GM12878 (cell line): ENCODE data around the gene GFI1. TPM values are rescaled to one million over a fixed set of nuclear protein-coding genes. Genes with fewer than 3 reads are reported as not detected.

Experiments
- ATAC-seq: fragments of 200-7000 bp; cut with Tn5 transposase; 3 replicates; pipeline ENCODE4 v1.9.1; 2020; ENCODE audit warnings: mild to moderate bottlenecking, moderate library complexity
- BruUV-seq: library from RNA; stranded (reverse); fragments of 400-500 nt; replicated peaks from 2 replicates; lab custom pipeline; 2021; lab: Mats Ljungman, UMichigan
- CTCF ChIA-PET: fragments of 300-600 bp; sonication (Branson Sonifier 250); formaldehyde crosslinking; extraction: SDS; loops from one replicate; lab custom pipeline; 2021; ENCODE audit warnings: inconsistent platforms; lab: Yijun Ruan, JAX
- POLR2A ChIA-PET: fragments of 350-600 bp; formaldehyde crosslinking; extraction: SDS; loops from one replicate; lab custom pipeline; 2021; ENCODE audit warnings: inconsistent platforms; lab: Charles Lee
- RAD21 ChIA-PET: fragments of 300-600 bp; sonication (Branson Sonifier 250); formaldehyde crosslinking; loops from one replicate; lab custom pipeline; 2023; ENCODE audit warnings: antibody characterized with exemption; ENCODE audit not compliant: unreplicated experiment; lab: Charles Lee
- SMC1A ChIA-PET: fragments of 300-600 bp; sonication (Branson Sonifier 250); formaldehyde crosslinking; loops from one replicate; lab custom pipeline; 2023; ENCODE audit not compliant: unreplicated experiment, uncharacterized antibody; lab: Charles Lee
- DNase-seq: peaks from one replicate; pipeline ENCODE4 v3.0.0-alpha.2; 2011; ENCODE audit warnings: low read depth, low spot score
- FAIRE-seq: peaks from 3 replicates; lab custom pipeline; 2011; peaks lifted over from hg19 to GRCh38; lab: Jason Lieb, UNC
- H2AFZ ChIP-seq: 2 replicates; pipeline ENCODE4 v1.6.0; 2011; ENCODE audit warnings: low read depth, low read length, control low read depth; ENCODE audit not compliant: control insufficient read depth
- H3K27ac ChIP-seq: 2 replicates; pipeline ENCODE4 v1.5.1; 2011; ENCODE audit warnings: control low read depth; ENCODE audit not compliant: control insufficient read depth, insufficient read depth
- H3K27me3 ChIP-seq, 2 experiments: replicated peaks in 1 of 2; 2 replicates each; pipeline versions ENCODE4 v1.6.0 to v1.6.1; 2011; ENCODE audit warnings: low read length in 1 of 2; ENCODE audit not compliant: control insufficient read depth in 2 of 2, insufficient read depth in 2 of 2
- H3K36me3 ChIP-seq, 2 experiments: 2 replicates each; pipeline ENCODE4 v1.5.1; 2011; ENCODE audit warnings: low read length in 1 of 2; ENCODE audit not compliant: control insufficient read depth in 2 of 2, insufficient read depth in 2 of 2
- H3K4me1 ChIP-seq: 2 replicates; pipeline ENCODE4 v1.6.1; 2011; ENCODE audit warnings: mild to moderate bottlenecking, low read length, moderate library complexity, mixed read lengths; ENCODE audit not compliant: control insufficient read depth, insufficient read depth
- H3K4me2 ChIP-seq: 2 replicates; pipeline ENCODE4 v1.6.0; 2011; ENCODE audit warnings: control low read depth; ENCODE audit not compliant: control insufficient read depth, insufficient read depth
- H3K4me3 ChIP-seq: fragments of 200-600 bp; sonication (generic); 2 replicates; pipeline ENCODE4 v1.5.1; 2016
- H3K79me2 ChIP-seq: 2 replicates; pipeline ENCODE4 v1.6.0; 2011; ENCODE audit warnings: low read length; ENCODE audit not compliant: control insufficient read depth, insufficient read depth
- H3K9ac ChIP-seq: 2 replicates; pipeline ENCODE4 v1.8.0; 2011; ENCODE audit warnings: low read length, control low read depth, mixed read lengths; ENCODE audit not compliant: control insufficient read depth, insufficient read depth
- H3K9me3 ChIP-seq: replicated peaks from 3 replicates; pipeline ENCODE4 v1.5.1; 2011; ENCODE audit warnings: mild to moderate bottlenecking, low read length; ENCODE audit not compliant: control insufficient read depth, insufficient read depth
- H4K20me1 ChIP-seq: 2 replicates; pipeline ENCODE4 v1.6.0; 2011; ENCODE audit not compliant: control insufficient read depth, insufficient read depth
- MYB ChIP-seq: fragments of 150-350 bp; IDR thresholded peaks from 2 replicates; pipeline ENCODE4 v1.6.1; 2014; ENCODE audit warnings: mild to moderate bottlenecking, low read depth, low read length, borderline replicate concordance
- PAX5 ChIP-seq: IDR thresholded peaks from 2 replicates; pipeline ENCODE4 v1.6.1; 2011; ENCODE audit warnings: low read depth, low read length, borderline replicate concordance
- PAX8 ChIP-seq: fragments of 450-650 bp; IDR thresholded peaks from 2 replicates; pipeline ENCODE4 v1.6.1; 2017; ENCODE audit warnings: mild to moderate bottlenecking, moderate library complexity
- SIN3A ChIP-seq: IDR thresholded peaks from 2 replicates; pipeline ENCODE4 v1.6.1; 2012; ENCODE audit warnings: low read depth, low read length, improper control_type of control experiment
- WGBS: methylation state at CpG from one replicate; pipeline ENCODE4 v1.1.6; 2016; ENCODE audit warnings: low lambda C conversion rate; ENCODE audit not compliant: insufficient replicate concordance, insufficient coverage; ENCODE audit errors: missing lambda C conversion rate; 5-methylcytosine and 5-hydroxymethylcytosine counted together
- in situ Hi-C: fragments of 300-500 bp; cut with MboI; formaldehyde crosslinking; loops from 9 replicates; pipeline ENCODE4 v1.14.3; 2018; ENCODE audit warnings: mixed read lengths
- intact Hi-C: fragments of 100-400 bp; cut with micrococcal nuclease; formaldehyde crosslinking; loops from one replicate; pipeline ENCODE4 v1.14.2; 2022; ENCODE audit not compliant: unreplicated experiment
- polyA plus RNA-seq, 11 experiments: library from polyadenylated mRNA; depleted of rRNA in 4 of 11; unstranded in 6 of 11; stranded (reverse) in 5 of 11; fragments of >200 nt; fragmentation: Nextera tagmentation in 4 of 11; fragmentation: Illumina TruSeq in 1 of 11; extraction: Ambion mirVana in 4 of 11; extraction: Trizol in 1 of 11; gene quantifications; 1 replicate in 1 of 11; 2 replicates in 10 of 11; pipeline versions ENCODE4 v1.2.1 to v1.2.3, GENCODE V29; 2011 to 2016; ENCODE audit warnings: inconsistent platforms in 2 of 11, missing spikeins in 2 of 11, low read depth in 1 of 11
- total RNA-seq, 4 experiments: library from RNA; depleted of rRNA in 3 of 4; stranded (reverse); fragments of >200 nt in 3 of 4; fragmentation: Illumina TruSeq in 1 of 4; extraction: Trizol in 1 of 4; gene quantifications; 2 replicates each; pipeline versions ENCODE4 v1.2.1 to v1.2.3, GENCODE V29; 2013 to 2021
- TF ChIP-seq, protein P1 (sequence below): IDR thresholded peaks from 2 replicates; pipeline ENCODE4 v1.6.1; 2012; ENCODE audit warnings: mild to moderate bottlenecking, low read depth, low read length
- TF ChIP-seq, protein P2 (sequence below): fragments of 450-650 bp; IDR thresholded peaks from 2 replicates; pipeline ENCODE4 v1.6.1; 2016; ENCODE audit warnings: mild to moderate bottlenecking

Gene GFI1
- total and polyA plus RNA-seq, 10 of the 15 experiments (the other 5 are each of a cell fraction or from before 2014, with no cell fraction given) = 1.8 to 18.3 (median 7.4) TPM

DNA sequence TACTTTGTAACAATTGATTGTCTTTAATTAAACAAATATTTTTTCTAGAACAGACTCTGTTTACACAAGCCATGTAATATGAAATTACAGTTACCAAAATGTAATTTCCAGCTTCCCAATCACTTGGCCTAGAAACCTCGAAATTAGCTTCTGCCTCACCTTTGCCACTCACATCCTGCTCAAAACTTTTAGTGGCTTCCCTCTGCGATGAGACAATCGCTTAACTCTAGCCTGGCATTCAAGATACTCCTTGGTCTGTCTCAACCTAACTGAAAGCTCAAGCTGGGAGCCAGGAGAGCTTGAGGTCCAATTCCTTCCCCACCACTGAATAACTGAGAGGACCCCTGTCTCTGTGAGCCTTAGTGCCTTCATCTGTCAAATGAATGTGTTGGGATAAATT is 42.8 kb downstream of the GFI1 start:
- ChIA-PET CTCF (interaction anchor here (1.4 to 2.1 kb wide), 2 partner anchors 133 to 134 kb away, joined by 3 to 5 read pairs; no protein-coding TSS in a partner anchor), RAD21 (interaction anchor here (0.5 kb wide), 1 partner anchor 80 kb away, joined by 4 read pairs; no protein-coding TSS in a partner anchor), SMC1A (interaction anchor here (1.0 kb wide), 1 partner anchor 153 kb away, joined by 3 read pairs; no protein-coding TSS in a partner anchor), POLR2A (no interaction called here)
- FAIRE-seq = no peak
- 71% methylated on average over 3 of the region's 3 CpGs for WGBS
- Histone ChIP-seq H3K79me2 (no peaks in the 10 kb centered on the region), H3K4me1 (no peaks in the 10 kb centered on the region), H3K27me3 (peaks cover 0 to 2% of the 10 kb centered on the region in 2 experiments; a peak in 2 of 4 replicates), H3K9ac (no peak overlapping the region), H3K36me3 (no peaks in the 10 kb centered on the region), H4K20me1 (no peaks in the 10 kb centered on the region), H3K4me2 (no peak overlapping the region), H3K27ac (no peak overlapping the region), H2AFZ (no peak overlapping the region), H3K9me3 (no peaks in the 10 kb centered on the region), H3K4me3 (no peak overlapping the region)
- ATAC-seq = no peak
- in situ Hi-C loops (no loop called here), intact Hi-C loops (no loop called here)
- TF ChIP-seq SIN3A (no peak), PAX5 (no peak), MYB (no peak), PAX8 (no peak)
- TF ChIP-seq, protein P1, sequence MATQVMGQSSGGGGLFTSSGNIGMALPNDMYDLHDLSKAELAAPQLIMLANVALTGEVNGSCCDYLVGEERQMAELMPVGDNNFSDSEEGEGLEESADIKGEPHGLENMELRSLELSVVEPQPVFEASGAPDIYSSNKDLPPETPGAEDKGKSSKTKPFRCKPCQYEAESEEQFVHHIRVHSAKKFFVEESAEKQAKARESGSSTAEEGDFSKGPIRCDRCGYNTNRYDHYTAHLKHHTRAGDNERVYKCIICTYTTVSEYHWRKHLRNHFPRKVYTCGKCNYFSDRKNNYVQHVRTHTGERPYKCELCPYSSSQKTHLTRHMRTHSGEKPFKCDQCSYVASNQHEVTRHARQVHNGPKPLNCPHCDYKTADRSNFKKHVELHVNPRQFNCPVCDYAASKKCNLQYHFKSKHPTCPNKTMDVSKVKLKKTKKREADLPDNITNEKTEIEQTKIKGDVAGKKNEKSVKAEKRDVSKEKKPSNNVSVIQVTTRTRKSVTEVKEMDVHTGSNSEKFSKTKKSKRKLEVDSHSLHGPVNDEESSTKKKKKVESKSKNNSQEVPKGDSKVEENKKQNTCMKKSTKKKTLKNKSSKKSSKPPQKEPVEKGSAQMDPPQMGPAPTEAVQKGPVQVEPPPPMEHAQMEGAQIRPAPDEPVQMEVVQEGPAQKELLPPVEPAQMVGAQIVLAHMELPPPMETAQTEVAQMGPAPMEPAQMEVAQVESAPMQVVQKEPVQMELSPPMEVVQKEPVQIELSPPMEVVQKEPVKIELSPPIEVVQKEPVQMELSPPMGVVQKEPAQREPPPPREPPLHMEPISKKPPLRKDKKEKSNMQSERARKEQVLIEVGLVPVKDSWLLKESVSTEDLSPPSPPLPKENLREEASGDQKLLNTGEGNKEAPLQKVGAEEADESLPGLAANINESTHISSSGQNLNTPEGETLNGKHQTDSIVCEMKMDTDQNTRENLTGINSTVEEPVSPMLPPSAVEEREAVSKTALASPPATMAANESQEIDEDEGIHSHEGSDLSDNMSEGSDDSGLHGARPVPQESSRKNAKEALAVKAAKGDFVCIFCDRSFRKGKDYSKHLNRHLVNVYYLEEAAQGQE = no peak
- TF ChIP-seq, protein P2, sequence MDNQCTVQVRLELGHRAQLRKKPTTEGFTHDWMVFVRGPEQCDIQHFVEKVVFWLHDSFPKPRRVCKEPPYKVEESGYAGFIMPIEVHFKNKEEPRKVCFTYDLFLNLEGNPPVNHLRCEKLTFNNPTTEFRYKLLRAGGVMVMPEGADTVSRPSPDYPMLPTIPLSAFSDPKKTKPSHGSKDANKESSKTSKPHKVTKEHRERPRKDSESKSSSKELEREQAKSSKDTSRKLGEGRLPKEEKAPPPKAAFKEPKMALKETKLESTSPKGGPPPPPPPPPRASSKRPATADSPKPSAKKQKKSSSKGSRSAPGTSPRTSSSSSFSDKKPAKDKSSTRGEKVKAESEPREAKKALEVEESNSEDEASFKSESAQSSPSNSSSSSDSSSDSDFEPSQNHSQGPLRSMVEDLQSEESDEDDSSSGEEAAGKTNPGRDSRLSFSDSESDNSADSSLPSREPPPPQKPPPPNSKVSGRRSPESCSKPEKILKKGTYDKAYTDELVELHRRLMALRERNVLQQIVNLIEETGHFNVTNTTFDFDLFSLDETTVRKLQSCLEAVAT = no peak
- no TSS peak for BruUV-seq
- no peak for DNase-seq
